HFF-Myc (cell line): ENCODE data around the gene KLHL29.

ENCODE experiments used
- DNase-seq: peaks from one replicate; pipeline ENCODE4 v3.0.0-alpha.2; 2011; ENCODE audit warnings: low read depth; ENCODE audit errors: extremely low read depth
- H3K4me3 ChIP-seq: replicated peaks from 2 replicates; pipeline ENCODE4 v1.5.1; 2011; ENCODE audit warnings: low read depth, mild to moderate bottlenecking, control low read depth, low read length
- TF ChIP-seq, protein P1 (sequence below): IDR thresholded peaks from 2 replicates; pipeline ENCODE4 v1.5.1; 2012; ENCODE audit warnings: mild to moderate bottlenecking, low read depth, low read length, control low read depth; ENCODE audit errors: missing control alignments

The KLHL29 gene

DNA sequence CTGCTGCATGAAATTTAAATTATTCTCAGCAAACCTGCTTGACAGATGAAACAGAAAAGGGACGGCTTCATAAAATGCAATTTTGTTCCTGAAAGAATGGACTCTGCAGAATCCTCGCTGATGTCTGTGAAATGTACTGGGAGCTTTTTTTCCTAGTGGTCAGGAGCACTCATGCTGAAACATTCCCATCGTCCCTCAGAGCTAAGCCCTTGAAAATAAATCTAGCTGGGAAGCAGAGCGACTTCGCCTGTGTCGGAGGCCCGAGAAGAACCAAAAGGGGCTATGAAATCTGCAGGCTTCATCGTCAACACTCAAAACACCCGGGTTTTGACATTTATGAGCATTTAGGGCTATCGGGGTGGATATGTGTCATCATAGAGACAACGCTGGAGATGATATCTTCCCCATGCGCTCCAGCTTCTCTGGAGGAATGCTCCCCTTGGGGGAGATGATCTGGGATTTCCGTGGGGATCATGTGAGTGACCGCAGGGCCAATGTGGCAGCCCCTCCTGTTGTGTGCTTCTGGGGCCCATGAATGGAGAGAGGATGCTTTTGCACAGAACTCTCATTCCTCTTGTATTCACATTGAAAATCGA, 182.3 kb downstream of the KLHL29 start:
- DNase-seq = no peak
- TF ChIP-seq, protein P1, sequence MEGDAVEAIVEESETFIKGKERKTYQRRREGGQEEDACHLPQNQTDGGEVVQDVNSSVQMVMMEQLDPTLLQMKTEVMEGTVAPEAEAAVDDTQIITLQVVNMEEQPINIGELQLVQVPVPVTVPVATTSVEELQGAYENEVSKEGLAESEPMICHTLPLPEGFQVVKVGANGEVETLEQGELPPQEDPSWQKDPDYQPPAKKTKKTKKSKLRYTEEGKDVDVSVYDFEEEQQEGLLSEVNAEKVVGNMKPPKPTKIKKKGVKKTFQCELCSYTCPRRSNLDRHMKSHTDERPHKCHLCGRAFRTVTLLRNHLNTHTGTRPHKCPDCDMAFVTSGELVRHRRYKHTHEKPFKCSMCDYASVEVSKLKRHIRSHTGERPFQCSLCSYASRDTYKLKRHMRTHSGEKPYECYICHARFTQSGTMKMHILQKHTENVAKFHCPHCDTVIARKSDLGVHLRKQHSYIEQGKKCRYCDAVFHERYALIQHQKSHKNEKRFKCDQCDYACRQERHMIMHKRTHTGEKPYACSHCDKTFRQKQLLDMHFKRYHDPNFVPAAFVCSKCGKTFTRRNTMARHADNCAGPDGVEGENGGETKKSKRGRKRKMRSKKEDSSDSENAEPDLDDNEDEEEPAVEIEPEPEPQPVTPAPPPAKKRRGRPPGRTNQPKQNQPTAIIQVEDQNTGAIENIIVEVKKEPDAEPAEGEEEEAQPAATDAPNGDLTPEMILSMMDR = no peak
- H3K4me3 ChIP-seq = no peak overlapping the region

DNA sequence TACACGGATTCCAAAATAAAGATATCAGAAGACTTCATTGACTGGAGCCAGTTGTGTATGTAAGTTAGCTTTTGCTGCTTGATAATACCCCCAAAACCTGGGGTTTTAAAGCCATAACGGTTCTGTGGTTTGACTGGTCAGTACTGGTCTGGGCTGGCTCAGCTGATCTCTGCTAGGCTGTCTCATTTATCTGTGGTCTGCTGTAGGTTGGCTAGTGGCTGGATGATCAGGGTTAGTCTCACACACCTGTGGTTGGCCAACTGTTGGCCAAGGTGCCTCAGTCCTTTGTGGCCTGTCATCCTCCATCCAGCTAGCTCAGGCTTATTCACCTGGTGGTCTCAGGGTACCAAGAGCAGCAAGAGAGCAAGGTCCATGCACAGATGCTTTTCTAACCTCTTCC, 183.2 kb downstream of the KLHL29 start:
- H3K4me3 ChIP-seq = no peak overlapping the region

DNA sequence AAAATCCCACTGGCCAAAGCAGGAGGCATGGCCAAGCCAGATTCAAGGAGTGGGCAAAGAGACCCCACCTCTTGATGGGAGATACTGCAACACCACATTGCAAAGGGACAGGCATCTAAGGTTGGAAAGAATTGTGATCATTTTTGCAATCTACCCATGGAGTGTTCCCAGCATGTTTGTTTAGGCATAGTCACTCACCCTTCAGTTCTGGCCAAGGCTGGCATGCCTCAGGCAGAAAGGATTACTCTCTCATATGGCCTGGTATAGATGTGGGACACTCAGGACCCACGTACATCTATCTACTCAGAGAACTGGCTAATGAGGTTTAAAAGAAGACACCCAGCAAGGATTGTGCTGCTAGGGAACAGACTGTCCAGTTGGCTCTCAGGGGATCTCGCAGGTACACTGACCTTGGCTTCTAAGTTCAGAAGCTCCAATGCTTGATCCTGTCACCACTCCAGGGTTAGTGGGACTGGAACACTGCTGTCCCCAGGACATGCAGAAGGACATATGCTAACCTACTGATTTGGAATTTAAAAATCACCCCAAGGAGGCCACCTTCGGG, 183.7 kb downstream of the KLHL29 start:
- no peak for DNase-seq
- TF ChIP-seq, protein P1 = no peak
- H3K4me3 ChIP-seq = no peak overlapping the region

More for the DNA sequence above, 183.2 kb downstream of the KLHL29 start:
- no peak for DNase-seq
- TF ChIP-seq, protein P1 = no peak

DNA sequence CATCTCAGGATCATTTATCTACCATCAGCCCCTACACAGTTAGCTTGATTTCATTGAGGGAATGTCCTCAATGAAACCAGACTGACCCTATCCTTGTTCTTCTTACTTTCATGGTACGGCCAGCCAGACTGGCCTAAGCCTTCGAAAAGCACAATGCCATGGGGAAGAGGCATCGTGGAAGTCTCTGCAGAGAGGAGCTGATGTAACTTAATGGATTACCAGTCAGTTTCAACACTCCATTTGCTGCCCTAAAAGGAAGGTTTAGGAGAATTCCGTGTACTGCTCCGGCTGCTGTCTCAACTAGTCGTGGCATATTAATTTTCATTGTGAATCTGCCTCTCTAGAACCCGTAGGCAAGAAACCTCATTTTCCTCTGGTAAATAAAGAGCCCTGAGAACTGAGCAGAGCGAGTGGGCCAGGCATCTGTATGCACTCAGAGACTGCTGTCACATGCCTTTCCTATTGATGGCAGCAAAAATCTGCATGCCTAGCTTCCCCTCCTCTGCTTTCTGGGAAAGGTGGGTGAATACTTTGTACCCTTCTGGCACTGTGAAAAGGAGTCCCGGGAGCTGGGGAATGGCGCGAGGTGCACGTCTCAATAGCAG, 184.9 kb downstream of the KLHL29 start:
- no peak overlapping the region for H3K4me3 ChIP-seq
- DNase-seq = no peak
- TF ChIP-seq, protein P1 = no peak

DNA sequence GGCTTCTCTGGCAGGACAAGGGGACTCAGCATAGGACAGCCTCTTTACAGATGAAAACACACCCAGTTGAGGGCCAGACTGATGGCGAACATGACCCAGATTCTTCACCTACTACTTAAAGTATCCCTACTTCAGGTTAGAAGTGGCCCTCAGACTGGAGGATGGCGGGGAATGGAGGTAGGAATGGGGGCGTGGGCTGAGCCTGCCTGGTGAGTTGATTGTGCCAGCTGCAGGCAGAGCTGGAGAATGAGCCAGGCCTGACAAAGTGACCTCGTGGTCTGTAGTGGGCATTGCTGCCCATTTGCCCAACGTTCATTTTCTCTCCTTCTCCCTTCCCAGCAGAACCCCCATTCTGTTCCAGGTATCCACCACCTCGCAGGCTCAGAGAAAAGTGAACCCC, 186.1 kb downstream of the KLHL29 start:
- TF ChIP-seq, protein P1 = no peak
- DNase-seq = no peak
- no peak overlapping the region for H3K4me3 ChIP-seq

DNA sequence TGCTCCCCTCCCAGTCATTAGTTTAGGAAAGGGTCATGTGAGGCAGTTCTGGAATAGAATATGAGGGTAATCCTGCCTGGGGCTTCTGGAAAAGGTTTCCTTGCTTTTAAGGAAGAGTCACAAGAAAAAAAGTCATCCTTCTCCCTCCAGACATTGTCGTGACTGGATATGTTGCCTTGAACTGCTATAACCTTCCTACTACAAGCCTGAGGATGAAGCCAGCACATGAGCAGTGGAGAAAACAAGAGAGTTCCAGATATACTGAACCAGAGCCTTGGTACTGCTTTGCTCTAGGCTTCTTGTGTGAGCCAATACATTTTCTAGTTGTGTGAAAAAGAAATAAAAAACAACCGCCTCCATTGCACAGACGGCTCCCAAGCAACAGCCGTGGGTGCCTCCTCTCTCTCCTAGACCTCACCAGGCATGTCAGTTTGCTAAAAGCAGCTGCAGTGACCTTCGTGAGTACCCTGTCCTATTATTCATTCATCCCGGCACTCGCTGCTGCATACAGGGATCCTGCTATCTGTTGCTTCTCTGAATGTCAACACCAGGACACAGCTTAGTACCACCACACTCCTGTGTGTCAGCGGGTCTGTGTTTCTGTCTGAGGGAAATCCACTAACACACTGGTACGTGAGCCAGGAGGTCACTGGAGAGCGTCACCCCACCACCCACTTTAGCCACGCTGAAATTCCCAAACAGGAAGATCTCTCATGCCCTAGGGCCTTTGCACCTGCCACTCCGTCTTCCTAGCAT, 186.7 kb downstream of the KLHL29 start:
- TF ChIP-seq, protein P1 = no peak
- no peak overlapping the region for H3K4me3 ChIP-seq
- DNase-seq = no peak
